Activated CD4-positive, CD25-positive, alpha-beta regulatory T cell (primary cell): ENCODE results near the gene FOXP1.

ENCODE experiments used
- DNase-seq, 4 experiments: peaks; one replicate each; lab custom pipeline; 2025; lab: John Stamatoyannopoulos, UW

Gene FOXP1

GRCh38 chr3:71172951-71173350 is 410.6 kb downstream of the FOXP1 start:
- DNase-seq: no peak

- no peak for DNase-seq
These were observed 411.3 kb downstream of the FOXP1 start for GRCh38 chr3:71172189-71172588.

GRCh38 chr3:71171247-71171646 is 412.3 kb downstream of the FOXP1 start:
- DNase-seq: no peak

- no peak for DNase-seq
These were observed 414.6 kb downstream of the FOXP1 start for GRCh38 chr3:71168880-71169411.

GRCh38 chr3:71168121-71168721 is 415.3 kb downstream of the FOXP1 start:
- DNase-seq: no peak

DNA sequence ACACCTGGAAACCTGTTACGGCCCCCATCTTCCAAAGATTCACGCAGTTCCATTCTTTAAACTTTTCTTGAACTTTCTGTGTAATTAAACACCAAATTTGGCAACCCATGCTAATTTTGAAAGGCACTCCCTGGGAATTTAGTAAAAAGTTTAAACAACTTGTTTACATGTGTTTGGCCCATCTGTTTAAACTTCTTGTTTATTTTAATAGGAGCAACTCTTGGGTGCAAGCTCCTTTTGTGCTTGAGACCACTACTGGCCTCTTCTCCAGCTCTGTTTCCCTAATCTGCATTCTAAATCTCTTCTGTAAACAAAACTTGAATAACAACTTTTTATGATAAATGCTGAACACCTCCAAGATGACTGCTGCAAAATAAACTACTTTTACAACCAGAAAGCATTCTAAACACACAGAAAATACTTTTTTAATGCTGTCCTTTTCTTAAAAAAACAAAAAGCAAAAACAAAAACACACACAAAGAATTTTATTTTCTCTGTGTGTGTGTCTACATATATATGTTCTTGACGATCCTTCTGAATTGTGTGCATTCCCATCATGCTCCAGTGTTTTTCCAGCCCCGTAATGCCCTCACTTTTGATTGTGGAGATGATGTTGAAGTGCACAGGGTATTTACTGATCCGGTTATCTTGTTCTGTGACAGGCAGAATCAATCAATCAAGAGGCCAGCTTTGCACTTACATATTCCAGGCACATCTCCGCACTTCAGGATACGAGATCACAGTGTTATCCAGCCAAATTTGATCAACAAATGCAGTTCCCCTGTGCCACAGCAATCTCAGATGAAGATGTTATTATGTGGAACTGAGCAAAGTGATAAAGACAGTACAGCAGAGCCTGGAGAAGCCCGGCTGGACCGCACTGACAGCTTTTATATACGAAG is 416.9 kb downstream of the FOXP1 start:
- no peak for DNase-seq

DNA sequence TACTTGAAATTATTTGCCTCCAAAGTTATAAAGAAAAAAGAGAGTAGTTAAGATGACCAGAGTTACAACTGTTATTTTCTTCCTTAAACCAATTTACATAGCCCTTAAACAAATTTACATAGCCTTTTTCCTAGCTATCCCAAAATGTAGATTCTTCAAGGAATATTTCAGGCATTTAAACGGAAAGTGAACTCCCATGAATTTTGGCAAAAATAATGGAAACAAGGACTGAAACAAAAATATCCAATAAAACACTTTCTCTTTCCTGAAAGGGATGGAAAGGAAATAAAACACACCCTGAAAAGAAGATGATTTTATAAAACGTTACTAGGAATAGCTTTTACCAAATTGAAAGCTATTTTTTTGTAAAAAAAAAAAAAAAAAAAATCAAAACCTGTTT is 418.6 kb downstream of the FOXP1 start:
- DNase-seq: no peak

DNA sequence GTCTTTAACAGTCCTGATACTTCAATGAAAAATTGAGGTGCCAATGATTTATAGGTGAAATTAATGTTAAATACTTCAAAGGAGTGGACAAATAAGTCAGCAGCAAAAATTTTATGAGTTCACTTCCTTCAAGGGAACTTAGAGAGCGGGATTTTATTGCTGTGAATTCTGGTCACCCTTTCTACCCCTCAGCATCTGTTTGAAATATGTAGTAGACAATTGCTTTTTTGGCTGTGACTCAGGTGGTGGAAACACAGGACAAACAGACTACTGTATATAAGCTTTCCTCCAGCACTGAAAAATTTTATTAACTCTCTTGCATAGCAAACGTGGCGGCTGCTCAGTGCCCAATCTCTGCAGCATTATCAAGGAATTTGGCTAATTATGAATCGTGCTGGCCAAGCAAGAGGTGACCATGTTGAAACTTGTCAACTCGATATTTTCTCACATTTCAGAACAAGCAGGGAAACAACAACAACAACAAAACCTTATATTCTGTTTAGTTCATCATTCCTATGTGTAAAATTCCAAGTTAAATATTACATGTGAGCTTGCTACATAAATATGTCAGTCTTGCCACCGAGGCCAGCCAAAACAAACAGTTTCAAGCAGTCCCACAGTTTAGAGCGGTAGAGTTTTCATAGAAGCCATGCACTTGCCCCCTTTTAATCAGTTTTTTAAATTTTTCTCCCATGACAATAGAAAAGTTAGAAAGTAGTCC is 420.2 kb downstream of the FOXP1 start:
- DNase-seq: no peak

GRCh38 chr3:71162221-71162620 is 421.3 kb downstream of the FOXP1 start:
- DNase-seq: no peak

DNA sequence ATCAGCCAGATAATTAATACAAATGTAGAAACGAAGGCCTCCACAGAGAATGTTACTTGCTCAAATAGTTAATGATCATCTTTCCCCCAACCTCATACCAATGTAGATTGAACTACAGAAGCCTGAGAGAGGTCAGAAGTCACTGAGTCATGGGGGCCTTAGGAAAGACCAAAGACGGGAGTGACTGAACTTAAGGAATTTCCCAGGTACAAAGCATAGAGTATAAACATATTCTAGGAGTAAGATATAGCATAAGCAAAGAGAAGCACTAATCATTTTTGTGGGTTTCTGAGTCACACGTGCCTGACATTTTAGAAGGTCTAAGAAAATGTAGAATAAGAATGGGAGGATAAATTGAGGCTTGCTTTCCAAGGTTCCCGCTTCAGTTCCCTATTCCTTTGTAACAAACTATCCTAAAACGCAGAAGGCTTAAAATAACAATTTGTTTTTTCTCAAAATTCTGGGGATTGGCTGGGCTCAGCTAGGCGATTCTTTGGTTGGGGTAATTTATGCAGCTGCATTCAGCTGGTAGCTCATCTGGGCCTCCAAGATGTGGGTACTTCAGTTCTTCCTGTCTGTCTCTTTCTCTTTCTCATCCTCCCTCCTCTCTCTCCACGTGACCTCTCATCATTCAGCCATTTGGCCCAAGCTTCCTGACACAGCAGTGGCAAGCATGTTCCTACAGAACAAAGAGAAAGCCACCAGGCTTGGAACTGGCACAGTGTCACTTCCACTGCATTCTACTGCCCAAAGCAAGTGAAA is 422.6 kb downstream of the FOXP1 start:
- no peak for DNase-seq

- no peak for DNase-seq
These were observed 427.4 kb downstream of the FOXP1 start for GRCh38 chr3:71156062-71156665.

GRCh38 chr3:71154846-71155245 is 428.7 kb downstream of the FOXP1 start:
- no peak for DNase-seq

- DNase-seq: no peak
These were observed 429.8 kb downstream of the FOXP1 start for GRCh38 chr3:71153713-71154112.

- no peak for DNase-seq
These were observed 430.6 kb downstream of the FOXP1 start for GRCh38 chr3:71152892-71153265.

GRCh38 chr3:71152039-71152891 is 431.3 kb downstream of the FOXP1 start:
- DNase-seq: no peak

- DNase-seq: no peak
These were observed 433.3 kb downstream of the FOXP1 start for GRCh38 chr3:71149959-71150954.

DNA sequence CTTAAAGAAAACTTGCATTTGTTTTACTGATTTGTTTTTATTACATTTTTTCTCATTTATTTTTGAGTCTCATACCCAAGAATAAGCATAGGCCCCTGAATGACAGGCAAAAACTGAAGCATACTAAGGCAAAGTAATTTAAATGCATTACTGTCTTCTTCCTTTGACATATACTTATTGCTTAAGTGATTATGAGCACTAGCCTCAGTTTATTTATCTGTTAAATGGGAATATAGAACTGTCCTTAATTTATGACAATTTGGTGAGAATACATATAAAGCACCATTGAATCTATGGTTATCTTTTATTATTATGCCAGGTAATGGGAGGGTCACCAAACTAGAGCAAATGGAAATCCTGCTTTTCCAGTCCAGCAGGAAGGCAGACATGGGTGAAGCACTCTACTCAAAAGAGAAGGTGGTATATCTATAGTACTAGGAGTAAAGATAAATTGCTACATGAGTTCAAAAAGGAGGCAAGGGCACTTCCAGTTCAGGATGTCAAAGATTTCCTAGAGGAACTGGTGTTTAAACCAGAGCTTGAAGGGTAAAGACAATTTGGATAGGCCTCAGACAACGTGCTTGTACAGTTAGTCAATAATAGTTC is 435.0 kb downstream of the FOXP1 start:
- DNase-seq: no peak

DNA sequence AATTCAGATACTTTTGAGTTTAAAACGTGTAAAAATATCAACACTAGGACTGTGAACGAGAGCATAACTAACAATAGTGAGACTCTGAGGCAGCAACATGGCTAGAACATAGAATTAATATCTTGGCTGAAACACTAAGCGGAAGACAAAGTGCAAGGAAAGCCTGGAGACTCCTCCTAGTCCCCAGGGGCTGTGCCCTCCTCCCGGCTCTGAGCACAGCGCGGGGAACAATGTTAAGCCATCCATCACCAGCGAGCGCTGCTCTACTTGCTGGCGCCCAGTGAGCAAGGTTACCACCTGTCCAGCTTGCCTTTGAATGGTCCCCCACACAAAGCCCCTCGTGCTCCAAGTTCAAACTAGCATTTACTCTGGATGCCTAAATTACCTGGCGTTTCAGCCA is 436.9 kb downstream of the FOXP1 start:
- no peak for DNase-seq

DNA sequence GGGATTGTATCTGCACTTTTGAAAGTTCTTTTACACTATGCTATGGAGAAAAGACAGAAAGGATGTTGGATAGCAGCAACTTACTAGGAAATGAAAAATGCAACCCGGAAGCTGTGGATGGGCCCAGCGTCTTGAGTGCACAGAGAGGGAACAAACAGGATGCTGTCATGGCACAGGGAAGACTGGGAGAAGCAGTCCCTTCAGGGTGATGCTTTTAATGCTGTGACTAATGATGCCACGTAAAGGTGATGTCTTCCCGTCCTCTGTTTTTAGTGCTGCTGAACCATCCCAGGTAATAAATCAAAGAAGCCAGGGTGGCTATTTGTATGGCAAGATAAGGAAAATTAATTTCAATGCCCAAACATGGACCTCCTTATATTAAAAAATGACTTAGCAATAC is 437.6 kb downstream of the FOXP1 start:
- no peak for DNase-seq
